ENCODE data around the gene LRRC8C. TPM values are rescaled to one million over a fixed set of nuclear protein-coding genes. Genes with fewer than 3 reads are reported as not detected.
A peak's percentile ranks its signal among the peaks of the same experiment; 100 is the strongest.

Gene LRRC8C
- total RNA-seq, 2 experiments from 2014 or later = 31.7 to 32.3 TPM

DNA sequence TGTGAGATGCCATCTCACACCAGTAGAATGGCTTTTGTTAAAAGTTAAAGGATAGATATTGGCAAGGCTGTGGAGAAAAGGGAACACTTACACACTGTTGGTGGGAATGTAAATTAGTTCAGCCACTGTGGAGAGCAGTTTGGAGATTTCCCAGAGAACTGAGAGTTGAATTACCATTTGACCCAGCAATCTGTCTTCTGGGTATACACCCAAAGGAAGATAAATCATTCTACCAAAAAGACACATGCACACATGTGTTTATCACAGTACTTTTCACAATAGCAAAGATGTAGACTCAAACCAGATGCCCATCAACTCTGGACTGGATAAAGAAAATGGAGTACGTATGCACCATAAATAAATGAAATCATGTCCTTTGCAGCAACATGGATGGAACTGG is 99.3 kb downstream of the LRRC8C start:
- DNase-seq = no peak
- H3K9me3 Mint-ChIP-seq = peaks cover 7% of the 10 kb centered on the region
- no peak overlapping the region for H3K4me3 Mint-ChIP-seq
- peaks cover 28% of the 10 kb centered on the region for H3K36me3 Mint-ChIP-seq
- H3K4me1 Mint-ChIP-seq = peaks cover 58% of the 10 kb centered on the region
- H3K27ac Mint-ChIP-seq = peak overlapping the region; percentile 37
- no peaks in the 10 kb centered on the region for H3K27me3 Mint-ChIP-seq

DNA sequence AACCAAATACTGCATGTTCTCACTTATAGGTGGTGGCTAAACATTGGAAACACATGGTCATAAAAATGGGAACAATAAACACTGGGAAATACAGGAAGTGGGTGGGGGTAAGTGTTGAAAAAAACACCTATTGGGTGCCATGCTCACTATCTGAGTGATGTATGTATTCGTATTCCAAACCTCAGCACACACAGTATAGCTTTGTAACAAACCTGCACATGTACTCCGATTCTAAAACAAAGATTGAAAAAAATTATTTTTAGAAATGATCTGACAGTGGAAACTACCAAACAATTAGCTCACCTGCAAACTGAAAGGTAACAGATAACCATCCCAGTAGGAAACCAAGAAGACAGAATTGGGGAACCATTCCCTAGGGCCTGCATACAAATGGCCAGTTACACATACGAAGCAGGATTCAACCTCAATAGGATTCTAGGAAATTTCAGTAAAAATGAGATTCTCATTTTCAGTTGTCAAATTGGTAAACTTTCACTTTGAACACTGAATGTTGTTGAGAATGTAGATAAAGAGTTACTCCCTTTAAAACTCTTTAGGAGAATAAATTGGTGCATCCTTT is 99.8 kb downstream of the LRRC8C start:
- Mint-ChIP-seq H3K36me3 (peaks cover 25% of the 10 kb centered on the region), H3K9me3 (peaks cover 3% of the 10 kb centered on the region), H3K4me1 (peaks cover 54% of the 10 kb centered on the region), H3K27ac (peak overlapping the region; percentile 70), H3K27me3 (no peaks in the 10 kb centered on the region), H3K4me3 (peak overlapping the region; percentile 27)
- DNase-seq = no peak

DNA sequence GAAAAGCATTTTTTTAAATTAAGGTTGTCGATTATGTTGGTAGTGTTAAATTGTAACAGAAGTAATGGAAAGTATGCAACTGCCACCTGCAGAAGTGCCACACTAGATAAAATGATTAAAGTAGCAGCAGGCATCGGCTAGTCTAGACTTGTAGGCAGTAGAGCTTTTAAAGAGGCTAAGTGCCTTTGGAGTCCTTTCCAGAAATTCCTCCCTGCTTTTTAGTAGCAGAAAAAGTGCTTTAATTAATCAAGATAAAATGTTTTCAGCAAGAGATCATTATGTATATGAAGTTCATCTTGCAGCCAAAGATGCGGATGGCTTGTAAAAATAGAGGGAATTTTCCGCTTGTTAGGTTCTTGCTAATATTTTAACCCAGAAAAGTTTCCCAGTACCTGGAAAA is 100.8 kb downstream of the LRRC8C start:
- no peak overlapping the region for H3K4me3 Mint-ChIP-seq
- H3K4me1 Mint-ChIP-seq = peaks cover 52% of the 10 kb centered on the region
- no peak overlapping the region for H3K27ac Mint-ChIP-seq
- H3K9me3 Mint-ChIP-seq = peaks cover 3% of the 10 kb centered on the region
- H3K27me3 Mint-ChIP-seq = no peaks in the 10 kb centered on the region
- H3K36me3 Mint-ChIP-seq = peaks cover 18% of the 10 kb centered on the region
- no peak for DNase-seq

DNA sequence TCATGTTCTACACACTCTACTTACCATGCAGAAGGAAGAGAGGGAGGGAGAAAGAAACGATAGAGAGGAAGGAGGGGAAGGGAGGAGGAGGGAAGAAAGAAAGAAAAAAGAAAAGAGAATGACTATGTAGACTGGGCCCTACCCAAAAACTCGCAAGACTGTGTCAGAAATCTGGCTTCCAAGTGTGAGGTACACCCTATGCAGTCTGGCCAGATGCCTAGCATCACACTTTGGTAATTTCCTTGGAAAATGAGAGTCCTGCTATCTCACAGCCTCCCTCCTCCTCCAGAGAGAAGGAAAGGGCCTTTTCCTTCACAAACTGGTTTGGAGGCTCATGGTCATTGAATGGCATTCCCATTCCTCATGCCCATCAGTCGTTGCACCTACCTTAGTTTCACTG is 101.5 kb downstream of the LRRC8C start:
- H3K27ac Mint-ChIP-seq = no peak overlapping the region
- no peak overlapping the region for H3K4me3 Mint-ChIP-seq
- H3K9me3 Mint-ChIP-seq = peaks cover 3% of the 10 kb centered on the region
- DNase-seq = no peak
- peaks cover 13% of the 10 kb centered on the region for H3K36me3 Mint-ChIP-seq
- H3K4me1 Mint-ChIP-seq = peaks cover 53% of the 10 kb centered on the region
- no peaks in the 10 kb centered on the region for H3K27me3 Mint-ChIP-seq

DNA sequence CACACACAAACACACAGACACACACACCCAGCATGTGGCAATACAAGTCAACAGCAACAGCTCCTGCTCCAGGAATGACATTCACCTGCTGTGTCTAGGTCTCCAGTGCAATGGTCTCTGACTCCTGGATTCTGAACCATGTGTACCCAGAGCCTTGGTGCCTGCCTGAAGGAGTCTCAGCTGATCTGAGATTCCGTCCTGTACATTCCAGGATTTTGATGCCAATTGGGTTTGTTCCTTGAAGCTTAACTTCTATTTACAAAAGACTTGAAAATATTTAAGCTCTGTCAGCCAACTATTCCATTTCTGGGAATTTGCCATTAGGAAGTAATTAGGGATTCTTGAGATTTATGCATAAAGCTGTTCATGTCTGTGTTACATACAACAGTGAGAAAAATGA is 102.6 kb downstream of the LRRC8C start:
- H3K4me3 Mint-ChIP-seq = no peak overlapping the region
- peaks cover 18% of the 10 kb centered on the region for H3K36me3 Mint-ChIP-seq
- H3K4me1 Mint-ChIP-seq = peaks cover 64% of the 10 kb centered on the region
- no peaks in the 10 kb centered on the region for H3K27me3 Mint-ChIP-seq
- DNase-seq = no peak
- peaks cover 7% of the 10 kb centered on the region for H3K9me3 Mint-ChIP-seq
- H3K27ac Mint-ChIP-seq = no peak overlapping the region

DNA sequence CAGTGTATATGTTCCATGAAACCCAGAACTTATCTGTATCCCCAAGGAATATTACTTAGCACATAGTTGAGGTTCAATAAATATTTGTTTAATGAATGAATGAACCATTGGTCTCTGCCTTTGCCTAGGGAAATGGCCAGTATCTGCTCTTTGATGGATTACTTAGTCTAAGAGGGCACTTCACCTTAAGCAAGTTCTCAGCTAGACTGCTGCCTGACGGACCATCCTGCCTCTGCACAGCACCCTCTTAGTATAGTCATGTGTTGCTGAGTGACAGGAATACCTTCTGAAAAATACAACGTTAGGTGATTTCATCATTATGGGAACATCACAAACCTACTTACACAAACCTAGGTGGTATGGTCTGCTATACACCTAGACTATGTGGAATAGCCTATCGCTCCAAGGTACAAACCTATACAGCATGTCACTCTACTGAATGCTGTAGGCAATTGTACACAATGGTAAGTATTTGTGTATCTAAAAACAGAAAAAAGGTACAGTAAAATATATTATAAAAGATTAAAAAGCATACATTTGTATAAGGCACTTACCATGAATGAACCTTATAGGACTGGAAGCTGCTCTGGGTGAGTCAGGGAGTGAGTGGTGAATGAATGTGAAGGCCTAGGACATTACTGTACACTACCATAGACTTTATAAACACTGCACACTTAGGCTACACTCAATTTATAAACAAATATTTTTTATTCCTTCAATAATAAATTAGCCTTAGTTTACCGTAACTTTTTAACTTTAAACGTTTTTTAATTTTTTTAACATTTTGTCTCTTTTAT is 104.2 kb downstream of the LRRC8C start:
- H3K4me3 Mint-ChIP-seq = no peak overlapping the region
- H3K4me1 Mint-ChIP-seq = peaks cover 60% of the 10 kb centered on the region

DNA sequence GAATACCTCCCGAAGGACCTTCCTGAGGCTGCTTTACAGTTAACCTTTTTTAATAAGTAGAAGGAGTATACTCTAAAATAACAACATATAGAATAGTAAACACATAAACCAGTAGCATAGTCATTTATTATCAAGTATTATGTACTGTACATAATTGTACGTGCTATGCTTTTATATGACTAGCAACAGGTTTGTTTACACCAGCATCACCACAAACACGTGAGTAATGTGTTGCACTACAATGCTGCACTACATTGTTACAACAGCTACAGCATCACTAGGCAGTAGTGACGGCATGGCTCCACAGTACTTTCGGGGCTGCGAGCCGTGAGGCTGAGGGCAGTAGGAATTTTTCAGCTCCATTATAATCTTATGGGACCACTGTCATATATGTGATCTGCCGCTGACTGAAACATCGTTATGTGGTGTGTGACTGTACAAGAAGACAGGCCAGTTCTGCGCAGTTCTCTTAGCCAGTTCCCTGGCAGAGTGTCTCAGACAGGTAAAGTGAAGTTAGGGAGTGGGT is 105.1 kb downstream of the LRRC8C start:
- Mint-ChIP-seq H3K9me3 (peaks cover 3% of the 10 kb centered on the region), H3K4me3 (no peak overlapping the region), H3K4me1 (peaks cover 55% of the 10 kb centered on the region), H3K27me3 (no peaks in the 10 kb centered on the region), H3K36me3 (peaks cover 20% of the 10 kb centered on the region), H3K27ac (peak overlapping the region; percentile 64)
- DNase-seq = no peak

More for the DNA sequence above, 104.2 kb downstream of the LRRC8C start:
- Mint-ChIP-seq H3K36me3 (peaks cover 20% of the 10 kb centered on the region), H3K27me3 (no peaks in the 10 kb centered on the region), H3K9me3 (peaks cover 3% of the 10 kb centered on the region), H3K27ac (no peak overlapping the region)
- DNase-seq = no peak

DNA sequence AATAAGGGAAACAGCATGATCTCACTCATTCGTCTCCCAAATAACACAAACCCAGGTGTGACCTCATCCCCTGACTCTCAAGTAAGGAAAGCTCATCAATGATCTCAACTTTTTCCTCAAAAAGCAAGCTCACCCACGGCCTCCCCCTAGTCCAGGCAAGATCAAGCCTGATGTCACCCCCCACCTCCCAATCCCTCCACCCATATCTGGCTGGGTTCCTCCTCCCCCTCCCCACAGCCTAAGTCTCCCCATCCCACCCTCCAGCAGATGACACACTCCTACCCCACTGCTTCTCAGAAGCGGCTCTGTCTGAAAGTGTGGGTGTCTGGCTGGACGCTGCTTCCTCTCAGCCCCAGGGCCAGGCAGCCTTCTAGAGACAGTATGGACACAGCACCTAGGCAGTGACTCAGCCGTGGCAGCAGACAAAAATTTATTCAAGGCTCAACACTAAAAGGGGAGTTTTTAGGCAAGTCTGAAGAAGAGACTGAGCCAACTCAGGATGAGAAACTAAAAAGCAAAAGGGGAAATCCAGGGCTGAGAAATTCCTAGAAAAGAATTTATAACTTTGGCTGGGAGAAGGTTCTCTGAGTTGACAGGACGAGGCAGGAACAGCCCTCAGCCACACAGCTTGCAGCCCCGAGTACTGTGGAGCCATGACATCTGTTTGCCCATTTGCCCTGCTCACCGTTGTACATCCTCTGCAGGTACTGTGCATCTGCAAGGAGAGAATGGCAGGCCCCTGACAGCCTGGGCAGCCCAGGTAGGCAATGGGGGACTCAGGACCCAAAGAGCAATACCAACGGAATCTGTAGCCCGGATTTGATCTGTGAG is 106.3 kb downstream of the LRRC8C start:
- Mint-ChIP-seq H3K4me1 (peaks cover 45% of the 10 kb centered on the region), H3K4me3 (peak overlapping the region; percentile 63), H3K36me3 (peaks cover 20% of the 10 kb centered on the region), H3K9me3 (peaks cover 5% of the 10 kb centered on the region), H3K27me3 (no peaks in the 10 kb centered on the region), H3K27ac (peak overlapping the region; percentile 91)
- peak; percentile 58 for DNase-seq

DNA sequence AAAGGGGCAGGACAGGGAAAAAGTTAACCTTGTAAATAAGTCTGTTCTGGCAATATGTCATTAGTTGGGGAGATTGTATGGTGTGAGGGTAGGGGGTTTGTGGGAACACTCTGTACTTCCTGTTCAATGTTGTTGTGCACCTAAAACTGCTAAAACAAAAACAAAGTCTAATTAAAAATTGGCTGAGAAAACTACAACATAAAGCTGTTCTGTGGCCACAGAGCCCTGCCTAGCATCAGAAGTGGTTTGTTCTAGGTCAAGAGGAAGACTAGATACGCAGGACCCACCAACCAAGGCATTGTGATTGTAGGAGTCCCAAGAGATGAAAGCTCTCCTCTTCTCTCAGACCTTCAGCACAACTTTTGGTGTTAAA is 106.9 kb downstream of the LRRC8C start:
- no peak for DNase-seq
- H3K4me3 Mint-ChIP-seq = peak overlapping the region; percentile 63
- peaks cover 5% of the 10 kb centered on the region for H3K9me3 Mint-ChIP-seq
- peaks cover 20% of the 10 kb centered on the region for H3K36me3 Mint-ChIP-seq
- peaks cover 42% of the 10 kb centered on the region for H3K4me1 Mint-ChIP-seq
- H3K27ac Mint-ChIP-seq = peak overlapping the region; percentile 91
- no peaks in the 10 kb centered on the region for H3K27me3 Mint-ChIP-seq

DNA sequence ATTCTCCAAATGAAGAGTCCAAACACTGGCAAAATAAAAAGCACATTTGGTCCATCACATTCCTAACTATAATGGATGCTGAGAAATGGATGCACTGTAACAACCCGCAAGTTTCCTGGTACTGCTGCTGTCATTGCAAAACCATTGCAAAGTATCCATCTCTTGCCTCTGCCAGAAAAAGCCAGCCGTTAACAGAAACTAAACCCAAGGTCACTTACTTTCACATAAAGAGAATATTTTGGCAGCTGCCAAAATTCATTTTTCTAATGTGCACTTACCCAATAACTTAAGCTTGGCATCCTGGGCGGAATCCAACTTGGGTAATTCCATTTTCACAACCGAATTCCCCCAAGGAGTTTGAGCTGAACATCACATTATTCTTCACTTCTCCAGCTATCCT is 110.9 kb downstream of the LRRC8C start:
- Mint-ChIP-seq H3K36me3 (peaks cover 31% of the 10 kb centered on the region), H3K4me1 (peaks cover 37% of the 10 kb centered on the region)

DNA sequence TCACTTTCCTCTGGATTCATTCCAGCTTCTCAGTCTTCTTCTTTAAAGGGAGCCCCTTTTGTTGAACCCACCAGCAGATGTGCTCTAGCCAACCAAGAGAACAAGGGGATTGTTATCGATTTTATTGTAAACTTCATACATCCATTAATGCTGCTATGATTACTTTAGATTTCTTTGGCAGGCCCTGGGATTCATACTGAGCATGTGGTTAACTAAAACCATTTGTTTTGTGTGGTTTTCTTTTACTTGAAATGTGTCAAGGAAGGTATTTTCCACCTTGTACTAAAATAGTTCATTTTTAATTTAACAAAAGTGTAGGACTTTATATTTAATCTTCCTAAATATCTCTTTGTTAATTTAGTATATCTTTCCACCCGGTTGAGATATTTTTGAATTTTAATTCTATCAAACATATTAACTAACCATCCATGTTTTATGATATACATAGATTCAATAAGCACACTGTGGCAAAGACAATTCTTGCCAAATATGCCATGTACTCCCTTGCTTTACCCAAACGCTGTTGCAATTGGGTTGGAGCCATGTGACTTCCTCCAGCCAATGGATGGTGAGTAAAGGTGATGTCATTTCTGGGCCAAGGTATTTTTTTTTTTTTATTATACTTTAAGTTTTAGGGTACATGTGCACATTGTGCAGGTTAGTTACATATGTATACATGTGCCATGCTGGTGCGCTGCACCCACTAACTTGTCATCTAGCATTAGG is 113.7 kb downstream of the LRRC8C start:
- DNase-seq = no peak
- Mint-ChIP-seq H3K4me1 (peaks cover 11% of the 10 kb centered on the region), H3K9me3 (peaks cover 1% of the 10 kb centered on the region), H3K36me3 (peaks cover 19% of the 10 kb centered on the region), H3K4me3 (no peak overlapping the region), H3K27ac (no peak overlapping the region), H3K27me3 (no peaks in the 10 kb centered on the region)

More for the DNA sequence above, 110.9 kb downstream of the LRRC8C start:
- no peak for DNase-seq
- Mint-ChIP-seq H3K27ac (no peak overlapping the region), H3K4me3 (no peak overlapping the region), H3K9me3 (peaks cover 5% of the 10 kb centered on the region), H3K27me3 (no peaks in the 10 kb centered on the region)

DNA sequence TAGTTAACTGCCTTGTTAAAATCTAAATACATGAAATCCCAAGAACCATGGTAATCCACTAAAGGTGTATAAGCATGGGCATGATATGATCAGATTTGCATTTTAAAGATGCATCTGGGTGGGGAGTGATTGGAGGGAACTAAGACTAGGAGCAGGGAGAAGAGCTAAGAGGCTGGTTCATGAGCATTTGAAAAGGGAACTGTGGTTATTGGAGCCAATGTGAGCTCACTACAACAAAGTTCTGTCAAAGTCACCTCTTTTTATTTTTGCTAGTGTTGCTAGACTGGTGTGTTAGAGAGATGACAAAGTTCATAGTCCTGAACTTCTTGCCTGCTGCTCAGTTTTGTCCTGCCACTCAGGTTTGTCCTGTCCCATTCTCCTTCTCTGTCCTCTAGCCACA is 120.8 kb downstream of the LRRC8C start:
- no peak overlapping the region for H3K4me3 Mint-ChIP-seq
- H3K27ac Mint-ChIP-seq = peak overlapping the region; percentile 82
- H3K4me1 Mint-ChIP-seq = peaks cover 52% of the 10 kb centered on the region
- H3K9me3 Mint-ChIP-seq = peaks cover 4% of the 10 kb centered on the region
- no peaks in the 10 kb centered on the region for H3K27me3 Mint-ChIP-seq
- DNase-seq = no peak
- H3K36me3 Mint-ChIP-seq = peaks cover 9% of the 10 kb centered on the region

DNA sequence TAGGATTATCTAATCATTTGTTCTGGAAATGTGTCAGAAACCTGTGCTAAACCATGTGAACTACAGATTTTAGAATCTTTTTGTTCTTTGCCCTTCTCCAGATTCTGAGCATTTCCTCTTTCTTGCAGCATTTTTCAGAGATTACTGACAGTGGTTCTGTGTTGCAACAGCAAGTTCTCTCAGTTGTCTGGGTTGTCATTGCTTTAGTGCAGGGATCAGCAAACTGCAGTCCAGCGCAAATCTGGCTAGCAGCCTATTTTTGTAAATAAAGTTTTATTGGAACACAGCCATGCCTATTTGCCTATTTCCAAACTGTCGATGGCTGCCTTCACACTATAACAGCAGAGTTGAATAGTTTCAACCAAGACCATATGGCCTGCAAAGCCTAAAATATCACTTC is 121.6 kb downstream of the LRRC8C start:
- Mint-ChIP-seq H3K27ac (peak overlapping the region; percentile 82), H3K9me3 (peaks cover 4% of the 10 kb centered on the region), H3K27me3 (no peaks in the 10 kb centered on the region), H3K36me3 (peaks cover 15% of the 10 kb centered on the region), H3K4me1 (peaks cover 60% of the 10 kb centered on the region), H3K4me3 (no peak overlapping the region)
- no peak for DNase-seq

DNA sequence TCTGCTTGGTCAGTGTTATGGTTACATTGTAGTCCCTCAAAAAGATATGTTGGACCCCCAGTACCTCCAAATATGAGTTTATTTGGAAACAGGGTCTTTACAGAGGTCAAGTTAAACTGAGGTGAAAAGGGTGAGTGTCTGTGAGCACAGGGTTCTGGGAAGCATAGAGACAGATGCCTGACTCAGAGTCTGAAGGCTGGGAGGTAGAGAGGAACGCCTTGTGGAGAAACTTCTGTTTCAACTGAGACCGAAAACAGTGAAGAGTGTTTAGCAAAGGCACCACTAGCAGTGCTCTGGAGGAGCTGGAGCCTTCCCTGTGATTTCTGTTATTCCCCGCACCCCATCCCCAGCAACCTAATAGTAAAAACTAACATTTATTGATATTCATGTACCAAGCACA is 122.7 kb downstream of the LRRC8C start:
- DNase-seq = no peak
- peaks cover 16% of the 10 kb centered on the region for H3K36me3 Mint-ChIP-seq
- H3K4me1 Mint-ChIP-seq = peaks cover 68% of the 10 kb centered on the region
- no peaks in the 10 kb centered on the region for H3K27me3 Mint-ChIP-seq
- H3K4me3 Mint-ChIP-seq = no peak overlapping the region
- peaks cover 4% of the 10 kb centered on the region for H3K9me3 Mint-ChIP-seq
- peak overlapping the region; percentile 92 for H3K27ac Mint-ChIP-seq
